B cell (primary cell): ENCODE results near the gene CXorf66.

ENCODE experiments used
- EZH2 ChIP-seq: IDR thresholded peaks from 2 replicates; pipeline ENCODE4 v1.6.1; 2012; ENCODE audit warnings: borderline replicate concordance, low read depth, mild to moderate bottlenecking, moderate library complexity, low read length; ENCODE audit not compliant: insufficient read depth, poor library complexity, severe bottlenecking
- TF ChIP-seq, protein P1 (sequence below): fragments of 200-600 bp; IDR thresholded peaks from one replicate; pipeline ENCODE4 v1.8.0; 2022; ENCODE audit warnings: antibody characterized with exemption, mild to moderate bottlenecking

DNA sequence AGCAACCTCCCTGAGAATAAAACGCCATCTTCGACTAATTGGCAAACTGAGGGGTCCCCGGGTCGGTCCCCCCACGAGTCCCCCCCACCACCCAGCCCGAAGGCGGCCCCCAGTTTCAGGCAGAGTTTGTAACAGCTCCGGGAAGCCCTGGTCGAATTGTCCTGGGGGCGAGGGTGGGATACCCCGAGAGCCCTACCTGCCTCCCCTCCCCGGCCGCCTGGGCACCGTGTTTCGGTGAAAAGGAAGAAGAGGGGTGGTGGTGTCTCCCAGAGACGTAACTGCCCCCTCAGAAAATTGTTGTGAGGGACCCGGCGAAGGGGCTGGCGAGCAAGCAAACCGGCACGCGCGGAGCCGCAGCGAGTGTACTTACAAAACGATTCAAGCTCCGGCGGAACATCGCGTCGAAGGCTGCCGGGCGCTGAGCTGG lies 33.7 kb downstream of the CXorf66 start:
- TF ChIP-seq, protein P1, sequence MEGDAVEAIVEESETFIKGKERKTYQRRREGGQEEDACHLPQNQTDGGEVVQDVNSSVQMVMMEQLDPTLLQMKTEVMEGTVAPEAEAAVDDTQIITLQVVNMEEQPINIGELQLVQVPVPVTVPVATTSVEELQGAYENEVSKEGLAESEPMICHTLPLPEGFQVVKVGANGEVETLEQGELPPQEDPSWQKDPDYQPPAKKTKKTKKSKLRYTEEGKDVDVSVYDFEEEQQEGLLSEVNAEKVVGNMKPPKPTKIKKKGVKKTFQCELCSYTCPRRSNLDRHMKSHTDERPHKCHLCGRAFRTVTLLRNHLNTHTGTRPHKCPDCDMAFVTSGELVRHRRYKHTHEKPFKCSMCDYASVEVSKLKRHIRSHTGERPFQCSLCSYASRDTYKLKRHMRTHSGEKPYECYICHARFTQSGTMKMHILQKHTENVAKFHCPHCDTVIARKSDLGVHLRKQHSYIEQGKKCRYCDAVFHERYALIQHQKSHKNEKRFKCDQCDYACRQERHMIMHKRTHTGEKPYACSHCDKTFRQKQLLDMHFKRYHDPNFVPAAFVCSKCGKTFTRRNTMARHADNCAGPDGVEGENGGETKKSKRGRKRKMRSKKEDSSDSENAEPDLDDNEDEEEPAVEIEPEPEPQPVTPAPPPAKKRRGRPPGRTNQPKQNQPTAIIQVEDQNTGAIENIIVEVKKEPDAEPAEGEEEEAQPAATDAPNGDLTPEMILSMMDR = no peak
- TF ChIP-seq EZH2 = no peak
